Lung (tissue), 12 donors: ENCODE results near the gene DYNLL2. TPM values are rescaled to one million over a fixed set of nuclear protein-coding genes. Genes with fewer than 3 reads are reported as not detected.

Experiments
- ATAC-seq: fragments of 200-7000 bp; cut with Tn5 transposase; one replicate; pipeline ENCODE4 v1.9.1; 2020; ENCODE audit warnings: moderate number of reproducible peaks; ENCODE audit not compliant: insufficient read depth, low FRiP score
- DNase-seq, 3 donors: peaks; one replicate each; pipeline ENCODE4 v3.0.0-alpha.2; 2013 to 2017
- H3K27ac ChIP-seq, 2 donors: one replicate each; pipeline ENCODE4 v1.5.1; 2013; ENCODE audit warnings: mild to moderate bottlenecking in 2 of 2, moderate library complexity in 2 of 2, control low read depth in 1 of 2, inconsistent platforms in 1 of 2, low read depth in 1 of 2, low read length in 1 of 2
- H3K27me3 ChIP-seq, 3 donors: one replicate each; pipeline ENCODE4 v1.5.1; 2013; ENCODE audit warnings: low read length in 2 of 3; ENCODE audit not compliant: control insufficient read depth in 3 of 3, insufficient read depth in 3 of 3
- H3K36me3 ChIP-seq, 4 donors: one replicate each; pipeline ENCODE4 v1.5.1; 2013; ENCODE audit warnings: low read length in 4 of 4, mild to moderate bottlenecking in 1 of 4, moderate library complexity in 1 of 4; ENCODE audit not compliant: control insufficient read depth in 4 of 4, insufficient read depth in 4 of 4
- H3K4me1 ChIP-seq, 5 donors: one replicate each; pipeline ENCODE4 v1.5.1; 2013; ENCODE audit warnings: low read length in 5 of 5, mild to moderate bottlenecking in 2 of 5, moderate library complexity in 1 of 5; ENCODE audit not compliant: control insufficient read depth in 5 of 5, insufficient read depth in 5 of 5
- H3K4me3 ChIP-seq: one replicate; pipeline ENCODE4 v1.5.1; 2013; ENCODE audit warnings: mild to moderate bottlenecking, control low read depth, moderate library complexity
- H3K9ac ChIP-seq, 2 donors: one replicate each; pipeline ENCODE4 v1.5.1; 2013; ENCODE audit warnings: low read length in 2 of 2, control low read depth in 1 of 2; ENCODE audit not compliant: insufficient read depth in 1 of 2
- H3K9me3 ChIP-seq, 4 donors: one replicate each; pipeline ENCODE4 v1.5.1; 2013; ENCODE audit warnings: low read length in 3 of 4, mild to moderate bottlenecking in 1 of 4, moderate library complexity in 1 of 4; ENCODE audit not compliant: control insufficient read depth in 4 of 4, insufficient read depth in 3 of 4
- WGBS, 2 donors: extraction: QIAGEN DNeasy Blood & Tissue Kit; methylation state at CpG; one replicate each; pipeline ENCODE4 v1.1.7; 2013; 5-methylcytosine and 5-hydroxymethylcytosine counted together
- polyA plus RNA-seq, 2 donors: library from polyadenylated mRNA; stranded (reverse); fragments of 200-250 nt; gene quantifications; one replicate each; pipeline ENCODE4 v1.2.1, GENCODE V29; 2013
- total RNA-seq, 2 donors: library from RNA; depleted of rRNA in 1 of 2; stranded (reverse); fragments of >200 nt in 1 of 2; gene quantifications; one replicate each; pipeline ENCODE4 v1.2.1, GENCODE V29; 2014 to 2021
- TF ChIP-seq, protein P1 (sequence below): IDR thresholded peaks from 2 replicates; pipeline ENCODE4 v1.5.1; 2012; ENCODE audit warnings: mild to moderate bottlenecking; ENCODE audit errors: control extremely low read depth, extremely low read depth
- donor health status: control.
- donor health status: control.
- donor health status: Bipolar disorder and iron deficiency.
- donor health status: healthy.
- donor health status: DM: yes; HTN: yes; CAD: no.

The DYNLL2 gene
- total and polyA plus RNA-seq, 4 donors = 21.8 to 36.5 (median 26.6) TPM

DNA sequence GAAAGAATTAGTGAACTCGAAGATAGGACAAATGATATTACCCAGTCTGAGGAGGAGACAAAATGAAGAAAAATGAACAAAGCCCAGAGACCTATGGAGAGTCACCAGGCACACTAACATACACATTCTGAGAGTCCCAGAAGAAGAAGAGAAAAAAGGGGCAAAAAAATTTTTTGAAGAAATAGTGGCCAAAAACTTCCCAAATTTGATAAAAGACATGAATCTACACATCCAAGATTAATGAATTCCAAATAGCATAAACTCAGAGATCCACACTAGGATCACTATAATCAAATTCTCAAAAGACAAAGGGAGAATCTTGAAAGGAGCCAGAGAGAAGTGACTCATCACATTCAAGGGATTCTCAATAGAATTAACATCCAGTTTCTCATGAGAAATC, 61.6 kb downstream of the DYNLL2 start:
- 90 to 94% methylated on average over 1 of the region's 1 CpG for WGBS, 2 donors
- Histone ChIP-seq H3K9me3 (peaks cover 0 to 17% (median 0%) of the 10 kb centered on the region in 4 donors), H3K4me3 (no peak overlapping the region), H3K9ac (no peak overlapping the region), H3K36me3 (no peaks in the 10 kb centered on the region), H3K27ac (no peak overlapping the region), H3K4me1 (no peaks in the 10 kb centered on the region), H3K27me3 (peaks cover 0 to 15% (median 5%) of the 10 kb centered on the region in 3 donors)
- TF ChIP-seq, protein P1, sequence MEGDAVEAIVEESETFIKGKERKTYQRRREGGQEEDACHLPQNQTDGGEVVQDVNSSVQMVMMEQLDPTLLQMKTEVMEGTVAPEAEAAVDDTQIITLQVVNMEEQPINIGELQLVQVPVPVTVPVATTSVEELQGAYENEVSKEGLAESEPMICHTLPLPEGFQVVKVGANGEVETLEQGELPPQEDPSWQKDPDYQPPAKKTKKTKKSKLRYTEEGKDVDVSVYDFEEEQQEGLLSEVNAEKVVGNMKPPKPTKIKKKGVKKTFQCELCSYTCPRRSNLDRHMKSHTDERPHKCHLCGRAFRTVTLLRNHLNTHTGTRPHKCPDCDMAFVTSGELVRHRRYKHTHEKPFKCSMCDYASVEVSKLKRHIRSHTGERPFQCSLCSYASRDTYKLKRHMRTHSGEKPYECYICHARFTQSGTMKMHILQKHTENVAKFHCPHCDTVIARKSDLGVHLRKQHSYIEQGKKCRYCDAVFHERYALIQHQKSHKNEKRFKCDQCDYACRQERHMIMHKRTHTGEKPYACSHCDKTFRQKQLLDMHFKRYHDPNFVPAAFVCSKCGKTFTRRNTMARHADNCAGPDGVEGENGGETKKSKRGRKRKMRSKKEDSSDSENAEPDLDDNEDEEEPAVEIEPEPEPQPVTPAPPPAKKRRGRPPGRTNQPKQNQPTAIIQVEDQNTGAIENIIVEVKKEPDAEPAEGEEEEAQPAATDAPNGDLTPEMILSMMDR = no peak
- DNase-seq (no peak), ATAC-seq (no peak)

Other genes with a start within 250 kb of the DYNLL2 start
- gene MRPS23, start 233.4 kb upstream of the DYNLL2 start, total RNA-seq = 10 to 100 TPM; 15.7 to 43.2 TPM
- gene MRPS23, start 233.4 kb upstream of the DYNLL2 start, polyA plus RNA-seq = 10 to 100 TPM; 19.9 to 44.9 TPM
- gene CUEDC1, start 128.0 kb upstream of the DYNLL2 start, total RNA-seq = 10 to 100 TPM; 19.7 to 55.7 TPM
- gene CUEDC1, start 128.0 kb upstream of the DYNLL2 start, polyA plus RNA-seq = 10 to 100 TPM; 22.9 to 35.5 TPM
- gene VEZF1, start 95.2 kb upstream of the DYNLL2 start, total RNA-seq = 10 to 100 TPM; 58.3 to 78.9 TPM
- gene VEZF1, start 95.2 kb upstream of the DYNLL2 start, polyA plus RNA-seq = 10 to 100 TPM; 18.0 to 29.5 TPM
- 100 to 1,000 TPM; 183 to 235 TPM for gene SRSF1, start 76.2 kb upstream of the DYNLL2 start, total RNA-seq
- gene SRSF1, start 76.2 kb upstream of the DYNLL2 start, polyA plus RNA-seq = 100 to 1,000 TPM in 1 of 2 donors, 10 to 100 TPM in 1; 76.7 to 128 TPM
- gene OR4D1, start 65.0 kb downstream of the DYNLL2 start, total RNA-seq = under 1 TPM in 1 of 2 donors, not detected in 1; 0.09 TPM
- under 1 TPM in 1 of 2 donors, not detected in 1; 0.01 TPM for gene OR4D1, start 65.0 kb downstream of the DYNLL2 start, polyA plus RNA-seq
- not detected for gene OR4D2, start 83.6 kb downstream of the DYNLL2 start, total RNA-seq
- not detected for gene OR4D2, start 83.6 kb downstream of the DYNLL2 start, polyA plus RNA-seq
- gene EPX, start 109.3 kb downstream of the DYNLL2 start, total RNA-seq = under 1 TPM in 1 of 2 donors, not detected in 1; 0.14 TPM
- under 1 TPM in 1 of 2 donors, not detected in 1; 0.96 TPM for gene EPX, start 109.3 kb downstream of the DYNLL2 start, polyA plus RNA-seq
- gene MKS1, start 135.8 kb downstream of the DYNLL2 start, total RNA-seq = 10 to 100 TPM; 23.0 to 25.0 TPM
- 10 to 100 TPM in 1 of 2 donors, 1 to 10 TPM in 1; 8.8 to 12.0 TPM for gene MKS1, start 135.8 kb downstream of the DYNLL2 start, polyA plus RNA-seq
- under 1 TPM in 1 of 2 donors, not detected in 1; 0.15 TPM for gene LPO, start 155.2 kb downstream of the DYNLL2 start, total RNA-seq
- under 1 TPM in 1 of 2 donors, not detected in 1; 0.26 TPM for gene LPO, start 155.2 kb downstream of the DYNLL2 start, polyA plus RNA-seq
- gene MPO, start 197.5 kb downstream of the DYNLL2 start, total RNA-seq = 10 to 100 TPM in 1 of 2 donors, 1 to 10 TPM in 1; 2.5 to 62.0 TPM
- 10 to 100 TPM in 1 of 2 donors, under 1 TPM in 1; 0.79 to 10.8 TPM for gene MPO, start 197.5 kb downstream of the DYNLL2 start, polyA plus RNA-seq
- gene TSPOAP1, start 245.4 kb downstream of the DYNLL2 start, total RNA-seq = 10 to 100 TPM; 19.3 to 23.5 TPM
- gene TSPOAP1, start 245.4 kb downstream of the DYNLL2 start, polyA plus RNA-seq = 10 to 100 TPM in 1 of 2 donors, 1 to 10 TPM in 1; 7.0 to 17.1 TPM